HCT116 (cell line): ENCODE data around the gene SHC4.

ENCODE experiments used
- CEBPB ChIP-seq: IDR thresholded peaks from 2 replicates; pipeline ENCODE4 v1.6.1; 2012; ENCODE audit warnings: low read depth
- CTCF ChIP-seq, 3 experiments: fragments of 200-600 bp in 1 of 3; sonication (generic) in 1 of 3; IDR thresholded peaks in 2 of 3; conservative IDR thresholded peaks in 1 of 3; 2 replicates each; pipeline ENCODE4 v1.5.1; 2012 to 2017; ENCODE audit warnings: low read depth in 2 of 3, low read length in 2 of 3, antibody characterized with exemption in 1 of 3, borderline replicate concordance in 1 of 3, control low read depth in 1 of 3, mild to moderate bottlenecking in 1 of 3, mixed read lengths in 1 of 3, mixed run types in 1 of 3, moderate library complexity in 1 of 3; ENCODE audit not compliant: insufficient read depth in 1 of 3
- ELF1 ChIP-seq: IDR thresholded peaks from 2 replicates; pipeline ENCODE4 v1.6.1; 2012; ENCODE audit warnings: low read depth, borderline replicate concordance
- EZH2 ChIP-seq: fragments of 200-600 bp; sonication (generic); IDR thresholded peaks from 2 replicates; pipeline ENCODE4 v1.6.1; 2017; ENCODE audit warnings: antibody characterized with exemption, mixed run types
- EZH2phosphoT487 ChIP-seq: fragments of 200-600 bp; IDR thresholded peaks from 2 replicates; pipeline ENCODE4 v1.6.1; 2018; ENCODE audit warnings: antibody characterized with exemption, borderline replicate concordance
- JUND ChIP-seq: IDR thresholded peaks from 2 replicates; pipeline ENCODE4 v1.6.1; 2012
- POLR2A ChIP-seq: IDR thresholded peaks from 2 replicates; pipeline ENCODE4 v1.7.0; 2011; ENCODE audit warnings: borderline replicate concordance; ENCODE audit not compliant: insufficient read depth, insufficient read length; ENCODE audit errors: extremely low read depth
- POLR2AphosphoS5 ChIP-seq: IDR thresholded peaks from 2 replicates; pipeline ENCODE4 v1.6.1; 2011; ENCODE audit warnings: mild to moderate bottlenecking, low read depth, low read length, moderate library complexity
- REST ChIP-seq: IDR thresholded peaks from 2 replicates; pipeline ENCODE4 v1.6.1; 2012; ENCODE audit warnings: low read depth
- SIN3A ChIP-seq: IDR thresholded peaks from 2 replicates; pipeline ENCODE4 v1.6.1; 2012; ENCODE audit warnings: low read depth
- YY1 ChIP-seq: IDR thresholded peaks from 2 replicates; pipeline ENCODE4 v1.6.1; 2011; ENCODE audit warnings: low read length, low read depth, moderate library complexity, mild to moderate bottlenecking; ENCODE audit not compliant: insufficient replicate concordance; ENCODE audit errors: extremely low read depth

GRCh38 chr15:48866141-48866563, 97.6 kb downstream of the SHC4 start:
- TF ChIP-seq CTCF (IDR thresholded peaks at IDR 0.05 in 2 of 3, conservative IDR thresholded peaks at IDR 0.05 in 1 of 3; ENCODE audit: borderline replicate concordance in 1 of 3, insufficient read depth in 1 of 3, low read depth in 2 of 3, low read length in 2 of 3) (no peak), SIN3A (no peak), EZH2 (no peak), POLR2A (no peak), EZH2phosphoT487 (no peak), JUND (no peak), REST (no peak), ELF1 (no peak), YY1 (no peak), POLR2AphosphoS5 (no peak), CEBPB (no peak)
